HG03064 (cell line): ENCODE results near the gene WNK1.
A peak's percentile ranks its signal among the peaks of the same experiment; 100 is the strongest.
"Not testable (repeated sequence)": the region's sequence is repeated elsewhere in the genome, so short reads cannot be mapped to it uniquely, and the experiment has no call there.

ENCODE experiments used
- ATAC-seq: cut with Tn5 transposase; IDR thresholded peaks from one replicate; pipeline ENCODE4 v1.9.1; 2021; ENCODE audit warnings: low read depth; ENCODE audit not compliant: unreplicated experiment

Gene WNK1

GRCh38 chr12:751999-752694 lies at the start of gene WNK1:
WNK1 (plus strand) TSS chr12:752579; CDS start chr12:753566, 987 bp downstream.
- peak; percentile 40 for ATAC-seq

GRCh38 chr12:704516-705242 lies 47.7 kb upstream of the WNK1 start:
- no peak for ATAC-seq

- not testable (repeated sequence) for ATAC-seq
Measured at GRCh38 chr12:708084-708483, 44.3 kb upstream of the WNK1 start.

- ATAC-seq = no peak
Measured at GRCh38 chr12:709455-710020, 42.8 kb upstream of the WNK1 start.

- no peak for ATAC-seq
Measured at GRCh38 chr12:712172-712863, 40.1 kb upstream of the WNK1 start.

GRCh38 chr12:713281-713875 lies 39.0 kb upstream of the WNK1 start:
- no peak for ATAC-seq

- no peak for ATAC-seq
Measured at GRCh38 chr12:716506-716905, 35.9 kb upstream of the WNK1 start.

- ATAC-seq = no peak
Measured at GRCh38 chr12:718756-719102, 33.6 kb upstream of the WNK1 start.

GRCh38 chr12:720231-720941 lies 32.0 kb upstream of the WNK1 start:
- ATAC-seq = no peak

GRCh38 chr12:724194-724855 lies 28.1 kb upstream of the WNK1 start:
- no peak for ATAC-seq

- ATAC-seq = no peak
Measured at GRCh38 chr12:725076-725475, 27.3 kb upstream of the WNK1 start.

- no peak for ATAC-seq
Measured at GRCh38 chr12:726281-727140, 25.9 kb upstream of the WNK1 start.

GRCh38 chr12:727321-727720 lies 25.1 kb upstream of the WNK1 start:
- ATAC-seq = no peak

GRCh38 chr12:728781-729180 lies 23.6 kb upstream of the WNK1 start:
- ATAC-seq = no peak

- no peak for ATAC-seq
Measured at GRCh38 chr12:729221-729620, 23.2 kb upstream of the WNK1 start.

GRCh38 chr12:730550-730949 lies 21.8 kb upstream of the WNK1 start:
- no peak for ATAC-seq

GRCh38 chr12:737122-737739 lies 15.1 kb upstream of the WNK1 start:
- ATAC-seq = no peak

- no peak for ATAC-seq
Measured at GRCh38 chr12:738712-739111, 13.7 kb upstream of the WNK1 start.
